Small intestine (tissue), 16 donors: ENCODE data around the gene PARG. TPM values are rescaled to one million over a fixed set of nuclear protein-coding genes. Genes with fewer than 3 reads are reported as not detected.
"Not testable (repeated sequence)": the region's sequence is repeated elsewhere in the genome, so short reads cannot be mapped to it uniquely, and the experiment has no call there.

Experiments
- DNase-seq, 2 donors: peaks; one replicate each; pipeline versions ENCODE4 v3.0.0 to v3.0.0-alpha.2; 2013
- FAIRE-seq: peaks from 2 replicates; lab custom pipeline; 2012; peaks lifted over from hg19 to GRCh38; lab: Jason Lieb, UNC
- H3K27ac ChIP-seq, 3 donors: one replicate each; pipeline ENCODE4 v1.5.1; 2013; ENCODE audit warnings: low read length in 2 of 3, mild to moderate bottlenecking in 2 of 3, control low read depth in 1 of 3, inconsistent platforms in 1 of 3, low read depth in 1 of 3, moderate library complexity in 1 of 3
- H3K27me3 ChIP-seq, 3 donors: one replicate each; pipeline ENCODE4 v1.6.1; 2013; ENCODE audit warnings: low read length in 3 of 3, inconsistent platforms in 1 of 3; ENCODE audit not compliant: control insufficient read depth in 3 of 3, insufficient read depth in 3 of 3
- H3K36me3 ChIP-seq, 3 donors: one replicate each; pipeline ENCODE4 v1.6.1; 2013; ENCODE audit warnings: low read length in 3 of 3, inconsistent platforms in 1 of 3, low read depth in 1 of 3, mild to moderate bottlenecking in 1 of 3, moderate library complexity in 1 of 3; ENCODE audit not compliant: control insufficient read depth in 3 of 3, insufficient read depth in 2 of 3
- H3K4me1 ChIP-seq, 3 donors: one replicate each; pipeline ENCODE4 v1.6.1; 2013; ENCODE audit warnings: low read length in 2 of 3, inconsistent platforms in 1 of 3, low read depth in 1 of 3, mild to moderate bottlenecking in 1 of 3, moderate library complexity in 1 of 3; ENCODE audit not compliant: control insufficient read depth in 3 of 3, insufficient read depth in 2 of 3
- H3K4me3 ChIP-seq, 3 donors: one replicate each; pipeline ENCODE4 v1.5.1; 2013; ENCODE audit warnings: low read length in 3 of 3, control low read depth in 1 of 3, inconsistent platforms in 1 of 3, low read depth in 1 of 3, mild to moderate bottlenecking in 1 of 3, moderate library complexity in 1 of 3
- H3K9me3 ChIP-seq, 2 donors: one replicate each; pipeline ENCODE4 v1.6.1; 2013; ENCODE audit warnings: low read depth in 1 of 2, low read length in 1 of 2; ENCODE audit not compliant: control insufficient read depth in 2 of 2, insufficient read depth in 1 of 2
- WGBS, 3 donors: extraction: QIAGEN DNeasy Blood & Tissue Kit; methylation state at CpG; one replicate each; pipeline ENCODE4 v1.1.7; 2013; 5-methylcytosine and 5-hydroxymethylcytosine counted together
- long read RNA-seq, 10 donors: transcript quantifications; one replicate each; lab custom pipeline, GENCODE V29; 2026
- polyA plus RNA-seq, 4 donors: library from polyadenylated mRNA; stranded (reverse) in 3 of 4; unstranded in 1 of 4; fragments of 200-250 nt in 3 of 4; fragments of 120-200 nt in 1 of 4; gene quantifications; one replicate each; pipeline versions ENCODE4 v1.2.1 to v1.2.3, GENCODE V29; 2013
- donor health status: healthy with polysubstance abuse.
- donor health status: control.
- donor health status: control.
- donor health status: Bipolar disorder and iron deficiency.
- donor health status: healthy.

The PARG gene
- polyA plus RNA-seq, result 10 to 100 TPM in 3 of 4 donors, 1 to 10 TPM in 1; 7.8 to 22.7 (median 11.7) TPM
- long read RNA-seq, donor 1, partial matches to known transcripts, result 5 of 5 reads
- long read RNA-seq, donor 1, other reads (novel, unspliced or antisense), result 0 of 5 reads
- long read RNA-seq, donor 2, result 0 reads
- long read RNA-seq, donor 3, result 0 reads
- long read RNA-seq, donor 4, result 0 reads
- long read RNA-seq, donor 5, result 0 reads
- long read RNA-seq, donor 6, result 0 reads
- long read RNA-seq, donor 7, result 0 reads
- long read RNA-seq, donor 8, result 0 reads
- long read RNA-seq, donor 9, result 0 reads
- long read RNA-seq, donor 10, result 0 reads

DNA sequence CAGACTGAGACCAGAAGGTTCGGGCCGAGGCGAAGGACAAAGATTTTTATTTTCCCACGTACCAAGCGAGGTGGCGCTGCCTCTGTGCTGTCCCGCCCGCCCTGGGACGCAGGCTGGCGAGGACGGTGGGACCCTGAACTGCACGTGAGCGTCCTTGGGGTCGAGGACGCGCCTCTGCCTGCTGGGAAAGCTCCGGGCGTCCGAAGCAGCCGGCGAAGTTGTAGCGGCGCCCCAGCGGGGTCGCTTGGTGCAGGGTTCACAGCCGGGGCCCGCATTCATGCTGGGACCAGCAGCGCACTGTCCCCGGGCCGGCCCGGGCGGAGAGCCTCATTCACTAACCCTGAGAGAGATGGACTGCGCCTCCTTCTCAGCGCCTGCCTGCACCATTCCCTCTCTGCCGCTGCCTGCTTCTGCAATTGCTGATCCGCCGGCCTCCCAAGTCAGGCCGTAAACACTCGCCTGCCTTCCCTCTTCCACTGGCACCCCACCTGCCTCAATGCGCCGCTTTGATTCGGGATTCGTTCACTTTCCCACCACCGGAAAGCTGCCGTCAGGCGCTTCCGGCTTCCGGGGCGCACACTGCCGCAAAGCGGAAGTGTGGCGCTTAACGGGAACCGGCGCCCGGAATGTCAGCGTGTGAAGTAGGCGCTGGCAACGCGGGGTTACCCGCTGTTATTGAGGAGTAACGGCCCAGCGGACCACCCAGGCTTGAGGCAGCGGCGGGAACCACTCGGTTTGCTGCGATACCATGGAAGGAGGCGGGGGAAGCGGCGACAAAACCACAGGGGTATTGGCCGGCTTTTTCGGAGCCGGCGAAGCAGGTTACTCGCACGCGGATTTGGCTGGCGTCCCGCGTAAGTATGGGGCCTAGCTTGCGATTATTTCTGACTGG lies at the start of gene PARG, which contains the start of gene TIMM23B:
PARG (minus strand) TSS at position 581 of the 892 bp plus-strand sequence; CDS start at position 279, 302 bp downstream.
TIMM23B (plus strand) TSS at position 607 of the 892 bp plus-strand sequence; CDS start at position 749, 142 bp downstream.
- peak; percentile 81 to 87 for DNase-seq
- peak within 1 kb of the TSS; percentile 69 to 78 (median 77) for H3K4me3 ChIP-seq
- H3K4me1 ChIP-seq, H3K9me3 ChIP-seq, H3K27me3 ChIP-seq, H3K36me3 ChIP-seq, FAIRE-seq: not testable (repeated sequence)
- H3K27ac ChIP-seq, result peak within 1 kb of the TSS; percentile 42 to 67 (median 55)
- 0 to 1% (median 0%) methylated on average over 70 to 81 of the region's 81 CpGs for WGBS, 3 donors

DNA sequence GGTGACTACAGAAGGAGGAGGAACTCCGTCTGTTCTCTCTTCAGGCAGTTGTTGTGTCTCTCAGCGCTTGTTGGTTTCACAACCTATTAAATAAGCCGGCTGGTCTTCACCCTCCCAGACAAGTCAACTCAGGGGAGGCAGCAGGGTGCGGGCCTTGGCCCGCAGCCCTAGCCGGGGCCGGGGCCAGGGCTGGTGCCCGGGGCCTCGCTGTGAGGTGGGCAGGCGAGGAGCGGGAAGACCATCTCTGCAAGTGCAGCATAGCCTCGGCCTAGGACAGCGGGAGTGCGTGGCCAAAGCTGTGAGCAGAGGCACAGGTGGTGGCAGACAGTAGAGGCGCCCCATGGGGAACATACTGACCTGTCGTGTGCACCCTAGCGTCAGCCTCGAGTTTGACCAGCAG lies 46.5 kb upstream of the PARG start, which contains the start of gene AGAP6:
AGAP6 (plus strand) TSS at position 31 of the 400 bp plus-strand sequence; CDS start at position 341, 310 bp downstream.
- not testable (repeated sequence) for DNase-seq, H3K9me3 ChIP-seq, H3K4me1 ChIP-seq, H3K27me3 ChIP-seq, H3K27ac ChIP-seq, H3K36me3 ChIP-seq, FAIRE-seq, H3K4me3 ChIP-seq
- WGBS, 3 donors, result 90 to 95% (median 92%) methylated on average over 8 to 17 of the region's 18 CpGs

DNA sequence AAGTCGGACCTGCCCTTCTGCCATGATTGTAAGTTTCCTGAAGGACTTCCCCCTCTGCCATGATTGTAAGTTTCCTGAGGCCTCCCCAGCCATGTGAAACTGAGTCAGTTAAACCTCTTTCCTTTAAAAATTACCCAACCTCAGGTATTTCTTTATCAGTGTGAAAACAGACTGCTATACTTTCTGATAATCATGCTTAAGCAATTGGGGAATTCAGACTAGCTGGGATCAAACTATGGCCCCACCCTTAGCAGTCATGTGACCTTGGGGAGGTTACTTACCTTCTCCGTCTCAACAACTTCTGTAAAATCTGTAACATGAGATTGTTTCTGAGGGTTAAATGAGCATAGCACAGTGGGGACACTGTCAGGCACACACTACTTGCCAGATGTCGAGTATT lies 45.4 kb upstream of the PARG start:
- not testable (repeated sequence) for FAIRE-seq

DNA sequence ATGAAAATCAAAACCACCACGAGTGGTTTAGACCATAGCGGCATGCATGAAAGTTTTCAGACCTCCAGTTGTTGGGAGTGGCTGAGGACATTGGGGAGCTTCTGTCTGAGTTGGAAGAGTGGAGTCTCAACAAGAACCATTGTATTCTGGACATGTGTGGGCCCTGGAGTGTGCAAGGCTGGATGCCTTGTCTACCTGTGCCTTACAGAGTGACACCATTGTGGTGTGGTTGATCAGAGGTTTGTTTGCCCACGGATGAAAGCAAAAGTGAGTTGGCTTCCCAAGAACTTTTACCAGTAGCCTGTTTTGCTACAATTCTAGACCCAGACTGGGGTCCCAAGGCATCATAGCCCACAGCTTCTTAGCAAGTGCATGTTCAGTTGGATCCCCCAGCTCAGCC lies 35.9 kb upstream of the PARG start:
- H3K4me1 ChIP-seq, H3K27me3 ChIP-seq, H3K36me3 ChIP-seq, H3K9me3 ChIP-seq, H3K27ac ChIP-seq, FAIRE-seq, DNase-seq, H3K4me3 ChIP-seq: not testable (repeated sequence)
- WGBS, 3 donors, result 85 to 97% (median 97%) methylated on average over 2 to 3 of the region's 3 CpGs

More for the DNA sequence above, 45.4 kb upstream of the PARG start:
- not testable (repeated sequence) for DNase-seq, H3K36me3 ChIP-seq, H3K27me3 ChIP-seq, H3K27ac ChIP-seq, H3K4me1 ChIP-seq, H3K9me3 ChIP-seq, H3K4me3 ChIP-seq
- WGBS, 3 donors, result 75 to 83% (median 79%) methylated on average over 3 of the region's 3 CpGs

DNA sequence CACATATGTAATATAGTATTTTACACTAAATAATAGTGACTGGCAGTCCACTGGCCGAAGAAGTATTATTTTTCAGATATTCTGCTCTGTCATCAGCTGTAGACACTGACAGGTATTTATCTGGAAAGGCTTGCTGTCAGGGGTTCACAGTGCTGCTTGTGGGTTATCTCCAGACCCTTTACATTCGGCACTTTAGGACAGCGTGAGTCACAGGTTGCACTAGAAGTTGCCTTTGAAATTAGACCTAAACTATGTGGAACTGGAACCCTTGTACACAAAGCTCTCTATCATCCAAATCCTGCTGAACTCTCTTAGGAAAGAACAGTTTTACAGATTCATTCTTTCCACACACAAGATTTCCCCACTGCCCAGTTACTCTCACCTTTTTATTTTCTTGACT lies 30.3 kb upstream of the PARG start:
- DNase-seq, H3K4me3 ChIP-seq, H3K27ac ChIP-seq, H3K27me3 ChIP-seq, H3K36me3 ChIP-seq, H3K4me1 ChIP-seq, H3K9me3 ChIP-seq, FAIRE-seq: not testable (repeated sequence)
- WGBS, 3 donors, result 72 to 93% (median 88%) methylated on average over 3 of the region's 3 CpGs

DNA sequence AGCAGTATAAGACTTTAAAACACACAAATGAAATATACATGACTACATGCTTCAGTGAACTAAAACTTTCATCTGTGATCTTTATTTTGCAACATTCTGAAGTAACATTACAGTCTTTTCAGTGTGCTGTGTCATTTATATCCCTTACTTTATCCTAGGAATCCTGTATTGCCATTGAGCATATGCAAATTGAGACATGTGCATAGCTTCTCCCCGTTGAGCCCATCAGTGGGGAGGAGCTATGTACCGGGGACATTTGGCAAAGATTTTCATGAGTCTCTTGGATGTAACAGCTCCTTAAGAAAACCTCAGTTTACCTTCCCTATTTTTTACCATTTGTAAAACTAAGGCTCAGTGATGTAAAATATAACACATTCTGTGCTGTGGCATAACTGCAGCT lies 29.6 kb upstream of the PARG start:
- WGBS, 3 donors, result 63 to 77% (median 66%) methylated on average over 2 of the region's 2 CpGs
- H3K27ac ChIP-seq, FAIRE-seq, DNase-seq, H3K4me1 ChIP-seq, H3K9me3 ChIP-seq, H3K27me3 ChIP-seq, H3K36me3 ChIP-seq, H3K4me3 ChIP-seq: not testable (repeated sequence)

DNA sequence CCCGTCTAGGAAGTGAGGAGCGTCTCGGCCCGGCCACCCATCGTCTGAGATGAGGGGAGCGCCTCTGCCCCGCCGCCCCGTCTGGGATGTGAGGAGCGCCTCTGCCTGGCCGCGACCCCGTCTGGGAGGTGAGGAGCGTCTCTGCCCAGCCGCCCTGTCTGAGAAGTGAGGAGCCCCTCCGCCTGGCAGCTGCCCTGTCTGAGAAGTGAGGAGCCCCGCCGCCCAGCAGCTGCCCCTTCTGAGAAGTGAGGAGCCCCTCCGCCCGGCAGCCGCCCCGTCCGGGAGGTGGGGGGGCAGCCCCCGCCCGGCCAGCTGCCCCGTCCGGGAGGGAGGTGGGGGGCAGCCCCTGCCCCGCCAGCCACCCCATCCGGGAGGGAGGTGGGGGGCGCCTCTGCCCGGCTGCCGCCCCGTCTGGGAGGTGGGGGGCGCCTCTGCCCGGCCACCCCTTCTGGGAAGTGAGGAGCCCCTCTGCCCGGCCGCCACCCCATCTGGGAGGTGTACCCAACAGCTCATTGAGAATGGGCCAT lies 28.6 kb upstream of the PARG start:
- 92 to 97% (median 97%) methylated on average over 25 to 37 of the region's 37 CpGs for WGBS, 3 donors
- H3K27ac ChIP-seq, DNase-seq, H3K4me3 ChIP-seq, H3K4me1 ChIP-seq, H3K9me3 ChIP-seq, FAIRE-seq, H3K36me3 ChIP-seq, H3K27me3 ChIP-seq: not testable (repeated sequence)

DNA sequence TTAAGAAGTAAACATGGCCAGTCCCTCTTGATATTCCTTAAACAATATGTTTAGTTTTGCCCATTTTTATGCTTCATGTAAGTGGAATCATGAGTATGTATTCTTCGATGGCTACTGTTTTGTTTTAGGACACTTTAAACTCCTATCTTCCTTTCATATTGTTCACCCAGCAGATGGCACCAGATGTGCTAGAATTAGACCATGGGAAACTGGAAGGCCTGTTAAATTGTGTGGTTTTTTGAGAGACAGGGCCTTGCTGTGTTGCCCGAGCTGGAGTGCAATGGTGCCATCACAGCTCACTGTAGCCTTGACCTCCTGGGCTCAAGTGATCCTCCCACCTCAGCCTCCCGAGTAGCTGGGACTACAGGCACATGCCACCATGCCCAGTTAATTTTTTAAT lies 11.3 kb upstream of the PARG start:
- 63 to 84% (median 76%) methylated on average over 3 of the region's 3 CpGs for WGBS, 3 donors
- not testable (repeated sequence) for H3K27ac ChIP-seq, FAIRE-seq, H3K4me3 ChIP-seq, H3K36me3 ChIP-seq, H3K27me3 ChIP-seq, H3K4me1 ChIP-seq, DNase-seq, H3K9me3 ChIP-seq
